DLD1 (cell line): Measurements from ENCODE around the gene MS4A4A.
"Not testable (repeated sequence)": the region's sequence is repeated elsewhere in the genome, so short reads cannot be mapped to it uniquely, and the experiment has no call there.

ENCODE experiments used
- in situ Hi-C: cut with HindIII; loops from 2 replicates; pipeline ENCODE4 v1.10.0; 2017; ENCODE audit warnings: low sequenced_read_pairs

MS4A4A gene

DNA sequence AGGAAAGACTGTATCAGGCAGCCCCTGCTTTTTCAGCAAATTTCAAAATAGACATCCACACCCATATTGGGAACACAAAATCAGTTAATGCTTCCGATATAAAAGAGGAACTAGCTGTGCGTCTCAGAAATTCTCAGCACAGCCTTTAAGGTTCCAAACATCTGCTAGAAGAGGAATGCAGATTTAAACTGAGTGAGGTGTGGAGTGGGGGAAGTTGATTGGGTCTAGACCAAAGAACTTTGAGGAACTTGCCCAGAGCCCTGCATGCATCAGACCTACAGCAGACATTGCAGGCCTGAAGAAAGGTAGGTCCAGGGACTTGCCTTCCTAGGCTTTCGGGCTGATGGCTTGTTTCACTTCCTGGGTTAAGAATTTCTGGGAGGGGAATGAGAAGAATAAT, at the start of gene MS4A4A:
MS4A4A (plus strand) TSS at position 255 of the 400 bp plus-strand sequence; CDS start at position 265, 10 bp downstream.
- in situ Hi-C loops: no loop called here

DNA sequence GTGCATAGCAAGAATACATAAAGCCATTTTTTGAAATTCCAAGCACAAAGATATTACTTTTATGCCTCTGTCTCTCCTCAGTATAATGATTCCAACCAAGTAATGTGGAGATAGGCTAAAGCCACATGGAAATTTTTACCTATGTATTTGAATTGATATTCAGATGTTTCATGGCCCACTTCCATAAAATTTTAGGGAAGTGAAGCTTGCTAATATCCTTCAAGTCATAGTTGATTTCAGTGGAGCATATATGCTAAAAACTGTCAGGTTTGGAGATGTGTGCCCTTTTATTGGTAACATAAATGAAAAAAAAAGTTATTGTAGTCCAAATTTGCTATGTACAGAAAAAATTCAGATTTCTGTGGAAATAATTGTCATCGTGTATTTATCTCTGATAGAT, 49.8 kb upstream of the MS4A4A start:
- in situ Hi-C loops: no loop called here

DNA sequence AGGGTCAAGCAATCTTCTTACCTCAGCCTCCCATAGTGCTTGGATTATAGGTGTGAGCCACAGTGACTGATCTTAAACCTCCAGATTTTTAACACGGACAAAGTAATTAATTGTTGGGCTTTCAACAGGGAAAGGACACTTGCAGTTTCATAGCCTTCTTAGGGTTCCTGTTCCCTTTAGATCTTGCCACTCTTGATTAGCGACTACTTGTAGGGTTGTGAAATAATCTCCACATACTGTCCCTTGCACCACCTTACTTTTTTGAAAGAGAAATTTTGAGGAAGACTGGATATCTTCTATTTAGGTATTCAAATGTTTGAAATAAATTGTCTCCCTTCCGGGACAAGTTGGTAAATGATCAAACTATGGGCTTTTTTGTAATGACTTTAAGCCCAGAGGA, 45.1 kb upstream of the MS4A4A start:
- in situ Hi-C loops: no loop called here

DNA sequence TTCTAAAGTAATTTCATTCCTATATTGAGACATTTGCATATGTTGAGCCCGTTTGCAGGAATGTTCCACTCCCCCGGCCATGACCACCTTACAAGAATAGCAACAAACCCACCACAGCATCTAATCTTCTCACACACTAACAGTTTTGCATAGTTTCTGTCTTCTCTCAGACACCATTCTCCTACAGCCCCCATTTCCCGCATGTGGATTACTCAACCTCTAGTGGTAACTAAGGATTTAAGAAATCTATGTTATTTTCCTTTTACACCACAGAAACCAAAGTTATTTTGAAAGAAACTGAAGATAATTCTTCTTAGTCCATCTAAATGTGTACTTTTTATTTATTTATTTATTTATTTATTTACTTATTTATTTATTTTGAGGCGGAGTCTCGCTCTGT, 39.8 kb upstream of the MS4A4A start:
- in situ Hi-C loops: no loop called here

DNA sequence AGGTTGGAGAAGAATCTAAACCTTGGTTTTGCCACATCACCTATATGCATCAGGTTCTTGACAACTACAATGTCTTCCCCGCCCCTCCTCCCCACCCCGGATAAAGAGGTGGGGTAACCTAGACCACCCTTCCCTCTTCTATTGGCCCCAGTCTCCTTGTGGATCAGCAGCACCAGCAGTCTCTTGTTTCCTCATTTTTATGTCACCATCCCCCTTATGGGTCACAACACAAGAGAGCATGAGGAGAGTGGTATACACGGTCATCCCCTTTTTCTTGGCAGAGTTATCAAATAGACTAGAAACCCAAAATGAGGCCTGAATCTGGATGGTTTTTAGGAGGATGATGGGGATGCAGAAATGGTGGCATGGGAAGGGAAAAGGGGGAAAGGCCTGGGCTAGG, 38.7 kb upstream of the MS4A4A start:
- in situ Hi-C loops: no loop called here

DNA sequence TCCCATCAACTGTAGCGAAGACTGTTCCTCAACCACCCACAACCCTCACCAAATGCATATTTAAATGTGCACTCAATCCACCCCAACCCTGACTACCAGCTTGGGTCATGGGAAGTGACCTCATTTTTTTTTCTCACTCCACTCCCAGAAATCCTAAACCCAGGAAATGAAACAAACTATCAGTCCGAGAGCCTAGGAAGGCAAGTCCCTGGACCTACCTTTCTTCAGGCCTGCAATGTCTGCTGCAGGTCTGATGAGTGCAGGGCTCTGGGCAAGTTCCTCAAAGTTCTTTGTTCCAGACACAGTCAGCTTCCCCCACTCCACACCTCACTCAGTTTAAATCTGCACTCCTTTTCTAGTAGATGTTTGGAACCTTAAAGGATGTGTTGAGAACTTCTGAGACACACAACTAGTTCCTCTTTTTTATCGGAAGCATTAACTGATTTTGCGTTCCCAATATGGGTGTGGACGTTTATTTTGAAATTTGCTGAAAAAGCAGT, 37.7 kb upstream of the MS4A4A start, which contains the start of gene MS4A4E:
MS4A4E (minus strand) TSS at position 398 of the 500 bp plus-strand sequence. CDS start 13,082 bp downstream, outside the sequence.
- in situ Hi-C loops: no loop called here

DNA sequence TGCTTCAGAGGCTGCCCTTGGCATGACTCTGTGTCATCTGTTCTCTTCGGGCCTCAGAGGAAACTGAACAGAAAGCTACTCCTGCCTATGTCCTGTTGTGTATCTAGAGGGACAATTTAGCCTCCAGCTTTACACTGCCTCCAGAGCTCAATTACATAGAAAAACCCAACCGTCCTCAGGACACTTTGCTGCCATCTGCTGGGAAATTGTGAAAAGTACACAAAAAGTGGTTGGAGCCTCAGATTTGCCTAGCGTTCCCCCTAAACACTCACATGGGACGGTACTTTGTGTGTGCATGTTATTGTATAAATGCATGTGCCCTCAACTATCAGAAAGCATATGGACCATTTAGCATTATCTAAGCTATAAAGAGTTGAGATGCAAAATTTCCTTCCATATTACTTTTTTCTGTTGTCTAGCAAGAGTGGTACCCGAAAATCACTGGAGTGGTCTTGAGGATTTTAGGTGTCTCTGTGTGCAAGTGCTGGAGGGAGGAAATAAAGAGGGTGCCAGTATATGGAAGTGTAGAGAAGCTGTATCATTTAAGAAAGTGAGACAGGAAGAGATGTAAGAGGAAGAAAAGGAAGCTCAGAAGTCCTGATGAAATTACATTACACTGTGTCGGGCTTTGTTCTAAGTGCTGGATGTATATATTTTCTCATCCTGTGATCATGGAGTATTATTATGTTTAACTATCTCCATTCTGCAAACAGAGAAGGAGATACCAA, 28.8 kb upstream of the MS4A4A start:
- in situ Hi-C loops: no loop called here

DNA sequence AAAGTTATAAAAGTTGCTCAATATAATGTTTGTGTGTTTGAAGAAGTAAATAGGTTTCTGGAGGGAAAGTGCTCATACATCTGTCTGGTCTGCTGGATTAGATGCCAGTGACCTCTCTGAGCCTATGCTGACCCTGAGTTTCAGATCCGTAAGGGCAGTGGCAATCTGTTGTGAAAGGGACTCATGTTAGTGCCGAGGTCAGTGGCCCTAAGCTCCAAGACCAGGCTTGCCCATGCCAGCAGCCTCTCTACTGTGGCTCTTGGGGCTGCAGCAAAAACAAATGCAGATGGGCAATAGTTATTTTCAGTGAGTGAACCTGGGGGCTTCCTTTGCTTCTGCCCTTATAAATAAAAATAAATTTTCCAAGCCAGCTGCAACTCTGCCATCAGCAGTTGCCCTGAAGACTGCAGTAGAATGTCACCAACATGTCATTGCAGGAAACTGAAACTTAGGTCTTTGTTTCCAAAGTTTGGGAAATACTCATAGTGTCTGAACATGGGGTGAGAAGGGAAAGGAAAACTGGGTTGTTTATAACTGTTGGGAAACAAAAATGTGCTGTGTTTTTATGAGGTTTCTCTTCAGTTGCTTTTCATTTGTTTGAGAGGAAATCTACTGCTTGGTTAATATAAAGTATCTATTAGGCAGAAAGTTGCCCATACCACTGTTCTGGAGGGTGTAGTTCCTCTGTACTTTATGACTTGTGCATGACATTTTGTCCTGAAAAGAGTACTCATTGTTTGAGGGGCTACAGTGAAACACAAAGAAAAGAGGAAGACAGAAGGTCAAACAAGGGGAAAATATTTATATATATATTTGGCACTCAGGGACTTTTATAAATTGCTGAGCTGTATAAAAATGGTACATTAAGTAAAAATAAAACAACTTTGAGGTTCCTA, 28.0 kb upstream of the MS4A4A start:
- in situ Hi-C loops: no loop called here

DNA sequence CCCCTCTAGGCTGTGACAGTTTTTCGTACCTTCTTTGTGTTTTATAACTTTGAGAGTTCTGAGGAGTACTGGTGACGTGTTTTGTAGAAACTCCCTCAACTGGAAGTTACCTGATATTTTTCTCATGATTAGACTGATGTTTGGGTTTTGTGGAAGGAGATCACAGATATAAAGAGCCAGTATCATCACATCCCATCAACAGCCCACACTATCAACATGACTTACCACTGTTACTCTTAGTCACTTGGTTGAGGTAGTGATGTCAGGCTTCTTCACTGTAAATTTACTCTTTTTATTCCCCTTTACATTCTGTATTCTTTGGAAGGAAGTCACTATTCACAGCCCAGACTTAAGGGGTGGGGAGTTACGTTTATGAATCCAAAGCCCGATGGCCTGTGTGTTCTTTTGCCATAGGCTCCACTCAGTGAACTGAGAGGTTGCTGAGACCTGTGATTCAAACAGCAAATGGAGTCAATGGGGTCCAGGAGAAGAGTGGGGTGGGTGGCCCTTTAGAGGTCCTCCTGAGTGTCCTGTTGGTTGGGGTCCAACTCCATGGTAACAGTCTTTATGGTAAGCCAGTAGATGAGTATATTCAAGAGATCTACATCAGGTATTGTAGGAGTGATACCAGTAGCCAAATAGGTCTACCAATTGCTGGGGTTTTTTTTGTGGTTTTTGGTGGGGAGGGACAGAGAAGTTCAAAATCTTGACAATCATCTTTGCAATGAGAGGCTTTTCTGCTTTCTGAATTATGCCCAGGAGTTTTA, 22.3 kb upstream of the MS4A4A start:
- in situ Hi-C loops: no loop called here

DNA sequence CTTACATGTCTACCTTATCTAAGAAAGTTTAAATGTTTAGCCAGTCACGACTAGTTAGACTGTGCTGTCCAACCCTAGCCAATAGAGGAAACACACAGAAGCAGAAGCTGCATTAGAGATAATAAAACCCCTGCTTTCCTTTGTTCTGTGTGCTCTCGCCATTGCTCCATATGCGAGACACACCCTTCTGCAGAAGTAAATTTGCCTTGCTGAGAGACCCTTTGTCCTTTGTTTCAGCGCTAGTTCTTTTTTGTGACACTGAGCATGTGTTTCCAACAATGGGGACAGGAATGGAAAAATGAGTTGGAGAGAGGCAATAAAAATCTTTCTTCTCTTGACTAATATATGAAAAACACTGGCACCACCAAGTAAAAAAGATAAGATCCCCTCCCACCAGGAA, 19.5 kb upstream of the MS4A4A start:
- in situ Hi-C loops: no loop called here

DNA sequence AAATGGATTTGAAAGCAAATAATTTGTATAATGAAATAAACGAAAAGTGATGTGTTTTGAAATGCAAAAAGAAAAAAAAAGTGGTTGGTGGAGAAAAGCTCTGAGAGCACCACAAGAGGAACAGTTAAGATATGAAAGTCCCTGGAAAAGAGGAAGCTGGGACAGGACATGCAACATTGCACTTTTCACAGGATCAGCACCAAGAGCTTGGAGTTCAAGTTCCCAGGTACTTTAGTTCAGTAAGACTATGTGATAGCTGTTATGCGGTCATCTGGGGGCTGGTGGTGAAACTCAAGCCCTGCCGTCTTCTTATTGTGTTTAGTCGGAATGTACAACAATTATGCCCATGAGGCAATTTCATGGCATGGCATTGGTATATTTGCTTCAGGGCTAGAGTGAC, 17.1 kb upstream of the MS4A4A start:
- in situ Hi-C loops: no loop called here

DNA sequence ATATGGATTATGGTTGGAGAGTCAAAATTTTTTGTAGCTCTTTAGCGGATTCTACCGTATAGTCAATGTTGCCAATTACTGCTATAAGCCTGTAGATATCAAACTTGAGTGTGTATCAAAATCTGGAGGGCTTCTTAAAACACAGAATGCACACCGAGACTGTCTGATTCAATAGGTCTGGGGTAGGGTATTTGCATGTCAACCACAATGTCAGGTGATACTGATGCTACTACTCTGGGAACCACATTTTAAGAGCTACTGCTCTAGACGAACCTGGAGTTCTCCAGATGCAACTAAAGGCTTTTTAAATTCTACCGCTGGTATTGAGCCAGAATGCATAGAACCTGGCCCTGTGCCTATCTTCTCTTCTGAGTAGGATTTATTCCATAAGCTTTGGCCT, 15.8 kb upstream of the MS4A4A start:
- in situ Hi-C loops: no loop called here

DNA sequence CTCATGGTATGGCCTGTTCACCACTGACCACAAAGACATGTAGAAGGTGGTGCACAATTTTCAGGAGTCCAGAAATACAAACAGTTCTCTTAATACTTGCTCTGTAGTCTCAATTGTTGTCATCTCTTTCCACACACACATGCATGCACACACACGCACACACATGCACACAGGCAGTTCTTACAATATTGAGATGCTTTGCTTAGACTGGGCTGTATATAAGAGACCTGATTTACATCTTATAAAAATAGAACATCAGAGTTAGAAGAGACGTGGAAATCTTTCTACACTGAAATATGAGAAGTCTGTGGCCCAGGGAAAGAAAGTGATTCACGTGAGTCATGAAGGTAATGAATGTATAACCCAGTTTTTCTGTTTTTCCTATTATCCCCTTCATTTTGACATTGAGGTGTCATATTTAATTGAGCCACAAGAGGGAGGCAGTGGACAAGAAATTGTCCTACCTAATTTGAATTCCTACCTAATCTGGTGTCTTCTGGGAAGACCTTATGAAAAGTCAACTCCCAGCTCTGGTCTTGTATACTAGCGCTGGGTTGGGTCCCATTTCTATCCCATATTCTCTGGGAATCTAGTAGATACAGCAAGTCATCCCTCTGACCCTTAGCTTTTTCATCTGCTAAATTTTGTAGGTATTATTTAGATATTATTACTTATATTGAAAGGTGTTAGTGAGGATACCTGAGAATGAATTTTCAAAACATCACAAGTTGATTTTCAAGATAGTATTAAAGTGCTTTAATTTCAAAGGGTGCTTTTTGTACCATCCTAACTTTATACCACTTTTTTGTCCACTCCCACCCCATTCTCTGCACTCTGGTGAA, 14.9 kb upstream of the MS4A4A start:
- in situ Hi-C loops: no loop called here

DNA sequence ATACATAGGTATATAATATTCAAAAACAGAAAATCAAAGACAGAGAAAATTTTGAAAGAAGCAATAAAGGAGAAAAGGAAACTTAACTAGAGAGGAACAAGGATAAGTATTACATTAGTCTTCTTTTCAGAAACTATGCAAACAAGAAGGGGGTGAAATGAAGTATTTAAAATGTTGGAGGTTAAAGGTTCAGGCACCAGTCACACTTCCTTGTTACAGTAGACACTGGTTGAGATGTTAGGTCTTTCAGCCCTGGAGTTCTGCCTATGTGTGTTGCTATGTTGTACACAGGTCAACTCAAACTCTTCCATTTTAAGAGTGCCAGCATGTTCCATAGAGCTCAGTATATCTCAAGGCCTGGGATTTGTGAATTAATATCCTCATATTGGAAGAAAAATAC, 6.0 kb upstream of the MS4A4A start:
- in situ Hi-C loops: no loop called here

DNA sequence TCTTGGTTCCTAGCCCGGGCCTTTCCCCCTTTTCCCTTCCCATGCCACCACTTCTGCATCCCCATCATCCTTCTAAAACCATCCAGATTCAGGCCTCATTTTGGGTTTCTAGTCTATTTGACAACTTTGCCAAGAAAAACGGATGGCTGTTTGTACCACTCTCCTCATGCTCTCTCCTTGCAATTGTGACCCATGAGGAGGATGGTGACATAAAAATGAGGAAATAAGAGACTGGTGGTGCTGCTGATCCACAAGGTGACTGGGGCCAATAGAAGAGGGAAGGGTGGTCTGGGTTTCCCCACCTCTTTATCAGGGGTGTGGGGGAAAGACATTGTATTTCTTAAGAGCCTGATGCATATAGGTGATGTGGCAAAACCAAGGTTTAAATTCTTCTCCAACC, 1.0 kb downstream of the MS4A4A start:
- in situ Hi-C loops: no loop called here

DNA sequence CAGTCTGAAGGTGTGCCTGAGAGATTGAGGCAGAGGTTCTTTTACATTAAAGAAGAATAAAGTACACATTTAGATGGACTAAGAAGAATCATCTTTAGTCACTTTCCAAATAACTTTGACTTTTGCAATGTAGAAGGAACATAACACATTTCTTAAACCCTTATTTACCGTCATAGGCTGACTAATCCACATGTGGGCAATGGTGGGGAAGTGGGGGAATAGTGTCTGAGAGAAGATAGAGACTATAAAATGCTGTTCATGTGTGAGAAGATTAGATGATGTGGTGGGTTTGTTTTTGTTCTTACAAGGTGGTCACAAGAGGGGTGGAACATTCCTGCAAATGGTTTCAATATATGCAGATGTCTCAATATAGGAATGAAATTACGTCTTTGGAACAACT, 1.8 kb downstream of the MS4A4A start:
- in situ Hi-C loops: no loop called here

DNA sequence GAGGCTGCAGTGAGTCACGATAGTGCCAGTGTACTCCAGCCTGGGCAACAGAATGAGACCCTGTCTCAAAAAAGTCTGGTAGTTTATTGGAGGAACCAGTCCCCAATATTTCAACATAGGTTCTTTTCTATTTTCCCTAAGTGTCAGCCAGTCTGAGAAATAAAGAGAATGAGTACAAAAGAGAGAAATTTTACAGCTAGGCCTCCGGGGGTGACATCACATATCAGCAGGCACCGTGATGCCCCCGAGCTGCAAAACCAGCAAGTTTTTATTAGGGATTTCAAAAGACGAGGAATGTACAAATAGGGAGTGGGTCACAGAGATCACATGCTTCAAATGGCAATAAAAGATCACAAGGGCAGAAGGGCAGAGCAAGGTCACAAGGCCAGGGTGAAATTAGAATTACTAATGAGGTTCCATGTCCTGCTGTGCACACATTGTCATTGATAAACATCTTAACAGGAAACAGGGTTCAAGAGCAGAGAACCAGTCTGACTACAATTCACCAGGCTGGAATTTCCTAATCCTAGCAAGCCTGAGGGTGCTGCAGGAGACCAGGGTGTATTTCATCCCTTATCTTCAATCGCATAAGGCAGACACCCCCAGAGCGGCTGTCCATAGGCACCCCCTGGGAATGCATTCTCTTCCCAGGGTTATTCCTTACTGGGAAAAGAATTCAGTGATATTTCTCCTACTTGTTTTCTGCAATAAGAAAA, 5.1 kb downstream of the MS4A4A start:
- in situ Hi-C loops: not testable (repeated sequence)

DNA sequence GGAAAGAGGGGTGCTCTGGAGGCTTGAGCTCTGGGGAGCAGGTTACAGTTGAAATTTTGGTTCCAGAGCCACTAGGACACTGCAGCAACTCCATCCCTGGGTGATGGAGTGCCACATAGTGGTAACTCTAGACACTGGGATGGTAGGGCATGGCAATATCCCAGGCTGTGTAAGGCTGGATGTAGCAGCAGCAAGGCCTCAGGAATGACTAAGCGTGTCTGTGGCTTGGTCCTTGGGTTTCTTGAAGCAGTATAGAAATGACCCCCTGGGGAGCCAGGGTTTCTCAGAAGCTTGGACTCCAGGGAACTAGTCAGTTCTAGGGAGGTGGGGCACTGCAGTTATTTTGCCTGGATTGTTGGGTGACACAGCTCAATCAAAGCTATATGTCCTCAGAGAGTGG, 8.1 kb downstream of the MS4A4A start:
- in situ Hi-C loops: no loop called here

DNA sequence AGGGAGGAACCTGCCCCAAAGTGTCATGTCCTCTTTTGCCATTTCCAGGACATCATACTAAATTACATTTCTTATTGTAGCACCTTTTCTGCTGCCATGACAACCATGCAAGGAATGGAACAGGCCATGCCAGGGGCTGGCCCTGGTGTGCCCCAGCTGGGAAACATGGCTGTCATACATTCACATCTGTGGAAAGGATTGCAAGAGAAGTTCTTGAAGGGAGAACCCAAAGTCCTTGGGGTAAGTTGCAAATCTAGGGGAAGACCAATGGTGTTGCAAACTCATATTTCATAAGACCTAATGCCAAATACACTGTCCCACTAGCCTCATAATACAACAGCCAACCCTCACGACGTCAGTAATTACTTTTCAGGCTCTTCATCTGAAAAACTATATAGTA, 11.7 kb downstream of the MS4A4A start:
- in situ Hi-C loops: no loop called here

DNA sequence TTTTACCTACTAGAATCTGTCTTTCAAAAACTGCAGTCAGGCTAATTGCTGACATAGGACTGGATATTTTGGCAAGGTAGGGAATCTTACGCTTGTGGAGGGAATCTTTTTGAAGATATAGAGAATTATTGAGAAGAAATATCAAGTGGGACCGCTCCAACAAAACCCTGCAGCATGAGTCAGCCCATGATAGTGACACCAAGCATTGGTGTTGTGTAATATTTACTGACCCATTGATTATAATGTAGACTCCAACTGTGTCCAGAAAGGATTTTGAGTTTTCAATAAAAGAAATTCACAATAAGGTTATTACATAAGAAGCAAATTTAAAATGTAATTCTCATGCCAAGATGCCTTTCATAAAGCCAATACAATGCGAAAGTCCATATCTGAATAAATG, 20.7 kb downstream of the MS4A4A start:
- in situ Hi-C loops: no loop called here
